ENCODE measurements around the gene SCAMP1.

DNA sequence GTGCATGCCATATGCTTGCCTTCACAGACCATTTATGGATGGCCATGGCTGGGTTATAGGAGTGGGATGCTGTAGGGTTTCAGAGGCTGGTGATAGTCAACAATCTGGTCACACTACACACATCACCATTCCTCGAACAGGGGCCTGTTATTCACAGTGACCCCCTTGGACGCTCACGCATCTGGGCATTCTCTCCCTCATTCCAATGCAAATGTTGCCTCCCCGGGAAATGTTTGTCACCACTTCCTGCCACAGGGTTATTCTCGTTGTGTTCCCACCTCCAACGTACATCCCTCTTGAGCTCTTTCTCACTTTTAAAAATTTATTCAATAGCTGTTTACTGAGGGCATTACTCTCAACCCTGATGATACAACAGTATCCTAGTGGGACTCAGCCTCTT is 135.4 kb downstream of the SCAMP1 start:
- no peak for TF ChIP-seq CTCF (IDR thresholded peaks at IDR 0.05)
- no peak for TF ChIP-seq EP300 (IDR thresholded peaks at IDR 0.05)
